ENCODE results near the gene TECR.
"Not testable (repeated sequence)": the region's sequence is repeated elsewhere in the genome, so short reads cannot be mapped to it uniquely, and the experiment has no call there.

The TECR gene

DNA sequence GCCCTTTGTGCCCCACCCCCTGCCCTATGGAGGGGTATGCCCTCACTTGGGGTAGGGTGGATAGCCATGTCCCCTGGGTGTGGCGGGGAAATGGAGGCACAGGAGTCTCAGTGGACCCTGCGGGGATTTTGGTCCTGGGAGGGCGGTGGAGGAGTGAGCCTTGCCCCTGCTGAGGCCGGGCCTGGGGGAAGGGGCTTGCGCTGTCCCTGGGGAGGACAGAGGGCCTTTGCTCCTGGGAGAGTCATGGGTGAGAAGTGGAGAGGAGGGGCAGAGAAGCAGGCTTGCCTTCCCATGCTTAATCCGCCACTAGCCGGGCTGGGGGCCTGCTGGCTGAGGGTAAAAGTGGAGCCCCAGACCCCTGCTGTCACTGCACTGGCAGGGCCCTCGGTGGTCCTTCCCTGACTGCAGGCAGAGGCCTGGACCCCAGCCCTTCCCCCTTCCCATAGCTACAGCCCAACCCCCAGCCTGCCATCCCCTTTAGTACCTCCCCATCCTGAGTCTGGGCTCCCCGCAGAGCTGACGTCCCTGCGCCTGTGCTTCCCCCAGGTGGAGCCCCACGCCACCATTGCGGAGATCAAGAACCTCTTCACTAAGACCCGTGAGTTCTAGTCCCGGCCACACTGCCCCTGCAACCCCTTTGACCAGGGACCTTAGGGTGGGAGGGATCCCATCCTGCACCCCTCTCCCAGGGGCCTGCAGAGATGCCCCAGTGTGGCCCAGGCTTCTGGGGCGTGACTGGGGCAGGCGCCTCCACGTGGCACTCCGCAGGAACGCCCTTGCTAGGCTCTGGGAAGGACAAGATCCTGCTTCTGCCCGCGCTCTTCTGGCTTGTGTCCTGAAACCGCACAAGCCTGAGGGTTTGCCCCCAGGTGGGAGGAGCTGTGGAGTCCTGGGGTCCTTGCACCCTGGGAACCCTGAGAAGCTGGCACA is 33.5 kb downstream of the TECR start:
- no peak for DNase-seq

DNA sequence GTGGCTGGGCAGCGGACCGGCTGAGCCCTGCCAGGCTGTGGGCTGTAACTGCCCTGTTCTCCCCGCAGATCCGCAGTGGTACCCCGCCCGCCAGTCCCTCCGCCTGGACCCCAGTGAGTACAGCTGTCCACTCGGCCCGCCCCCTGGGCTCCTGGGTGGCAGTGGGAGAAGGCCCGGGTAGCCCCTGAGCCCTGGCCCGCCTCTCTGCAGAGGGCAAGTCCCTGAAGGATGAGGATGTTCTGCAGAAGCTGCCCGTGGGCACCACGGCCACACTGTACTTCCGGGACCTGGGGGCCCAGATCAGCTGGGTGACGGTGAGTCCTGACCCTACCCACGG is 34.2 kb downstream of the TECR start:
- DNase-seq, result no peak

DNA sequence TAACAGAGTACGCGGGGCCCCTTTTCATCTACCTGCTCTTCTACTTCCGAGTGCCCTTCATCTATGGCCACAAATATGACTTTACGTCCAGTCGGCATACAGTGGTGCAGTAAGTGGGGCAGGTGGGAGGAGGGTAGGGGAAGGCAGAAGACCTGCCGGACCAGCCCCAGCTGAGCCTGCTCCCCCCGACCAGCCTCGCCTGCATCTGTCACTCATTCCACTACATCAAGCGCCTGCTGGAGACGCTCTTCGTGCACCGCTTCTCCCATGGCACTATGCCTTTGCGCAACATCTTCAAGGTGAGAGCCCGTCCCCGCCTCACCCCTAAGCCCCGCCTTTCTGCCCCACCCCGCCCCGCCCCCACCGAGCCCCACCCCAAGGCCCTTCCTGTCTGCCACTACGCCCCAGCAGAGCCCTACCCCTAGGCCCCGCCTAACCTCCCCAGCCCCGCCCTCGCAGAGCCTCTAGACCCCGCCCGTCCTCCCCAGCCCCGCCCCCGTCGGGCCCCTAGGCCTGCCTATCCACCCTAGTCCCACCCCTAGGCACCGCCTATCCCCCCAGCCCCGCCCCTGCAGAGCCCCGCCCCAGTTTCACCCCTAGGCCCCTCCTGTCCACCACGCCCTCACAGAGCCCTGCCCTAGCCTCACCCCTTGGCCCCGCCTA is 34.7 kb downstream of the TECR start:
- peak; percentile 6 to 11 for DNase-seq

DNA sequence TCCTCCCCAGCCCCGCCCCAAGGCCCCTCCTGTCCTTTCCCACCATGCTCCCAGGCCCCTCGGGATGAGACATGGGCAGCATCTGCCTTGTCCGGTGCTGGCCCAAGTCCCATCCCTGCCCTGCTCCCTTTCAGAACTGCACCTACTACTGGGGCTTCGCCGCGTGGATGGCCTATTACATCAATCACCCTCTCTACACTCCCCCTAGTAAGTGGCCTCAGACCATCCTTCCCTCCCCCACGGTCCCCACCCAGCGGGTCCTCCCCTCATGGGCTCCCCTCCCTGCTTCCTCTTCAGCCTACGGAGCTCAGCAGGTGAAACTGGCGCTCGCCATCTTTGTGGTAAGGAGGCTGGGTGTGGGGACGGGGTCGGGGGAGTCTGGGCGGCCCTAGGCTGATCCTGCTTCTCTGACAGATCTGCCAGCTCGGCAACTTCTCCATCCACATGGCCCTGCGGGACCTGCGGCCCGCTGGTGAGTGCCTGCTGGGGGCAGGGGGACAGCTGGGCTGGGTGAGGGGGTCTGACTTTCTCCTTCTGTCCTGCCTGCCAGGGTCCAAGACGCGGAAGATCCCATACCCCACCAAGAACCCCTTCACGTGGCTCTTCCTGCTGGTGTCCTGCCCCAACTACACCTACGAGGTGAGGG is 35.4 kb downstream of the TECR start:
- DNase-seq, result not testable (repeated sequence)

DNA sequence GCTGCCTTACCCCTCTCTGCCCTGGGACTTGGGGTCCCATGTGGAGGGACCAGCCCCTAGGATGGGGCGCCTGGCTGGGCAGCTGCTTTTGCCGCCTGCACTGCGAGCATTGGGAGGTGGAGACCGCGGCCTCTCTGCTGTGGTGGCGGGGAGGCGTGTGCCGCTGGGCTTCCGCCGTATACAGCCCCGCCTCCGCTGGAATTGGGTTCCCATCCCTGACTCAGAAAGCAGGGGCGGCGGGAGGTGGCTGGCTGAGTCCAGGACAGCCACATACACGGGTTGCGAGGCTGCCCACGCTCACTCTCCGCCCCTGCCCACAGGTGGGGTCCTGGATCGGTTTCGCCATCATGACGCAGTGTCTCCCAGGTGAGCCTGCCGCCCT is 35.9 kb downstream of the TECR start:
- DNase-seq, result no peak

DNA sequence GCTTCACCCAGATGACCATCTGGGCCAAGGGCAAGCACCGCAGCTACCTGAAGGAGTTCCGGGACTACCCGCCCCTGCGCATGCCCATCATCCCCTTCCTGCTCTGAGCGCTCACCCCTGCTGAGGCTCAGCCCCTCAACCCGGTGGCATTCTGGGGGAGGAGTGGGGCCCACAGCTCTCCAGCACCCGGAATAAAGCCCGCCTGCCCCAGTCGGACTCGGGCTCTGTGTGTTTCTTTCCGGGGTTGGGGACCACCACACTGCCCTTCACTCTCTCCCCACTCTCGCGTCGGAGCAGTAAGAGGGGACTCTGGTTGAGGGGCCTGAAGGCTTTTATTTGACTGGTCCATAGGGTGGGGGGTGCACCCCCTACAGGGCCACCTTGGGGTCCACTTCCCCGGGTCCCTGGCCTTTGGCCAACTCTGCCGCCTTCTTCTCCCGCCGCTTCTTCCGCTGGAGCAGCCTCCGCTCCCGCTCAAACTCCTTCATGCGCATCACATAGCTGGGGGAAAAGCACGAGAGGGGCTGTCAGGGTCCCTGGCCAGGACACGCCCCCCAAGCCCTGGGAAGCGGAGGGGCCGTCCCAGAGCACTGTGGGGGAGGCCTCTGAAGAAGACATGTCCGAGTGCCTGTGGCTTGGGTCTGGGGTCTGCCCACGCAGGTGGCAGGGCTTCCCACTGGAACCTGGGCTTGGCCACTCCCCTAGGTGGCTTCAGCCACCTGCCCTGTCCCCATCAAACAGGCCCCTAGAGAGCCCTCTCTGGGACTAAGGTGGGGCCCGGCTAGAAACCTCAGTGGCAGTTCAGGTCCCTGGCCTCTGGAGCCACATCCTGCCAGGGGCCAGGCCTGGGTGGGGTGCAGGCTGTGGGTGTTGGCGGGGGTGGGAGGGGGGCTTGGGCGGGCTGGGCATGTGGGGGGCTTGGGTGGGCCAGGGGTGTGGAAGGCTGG is 36.6 kb downstream of the TECR start:
- DNase-seq, result no peak

DNA sequence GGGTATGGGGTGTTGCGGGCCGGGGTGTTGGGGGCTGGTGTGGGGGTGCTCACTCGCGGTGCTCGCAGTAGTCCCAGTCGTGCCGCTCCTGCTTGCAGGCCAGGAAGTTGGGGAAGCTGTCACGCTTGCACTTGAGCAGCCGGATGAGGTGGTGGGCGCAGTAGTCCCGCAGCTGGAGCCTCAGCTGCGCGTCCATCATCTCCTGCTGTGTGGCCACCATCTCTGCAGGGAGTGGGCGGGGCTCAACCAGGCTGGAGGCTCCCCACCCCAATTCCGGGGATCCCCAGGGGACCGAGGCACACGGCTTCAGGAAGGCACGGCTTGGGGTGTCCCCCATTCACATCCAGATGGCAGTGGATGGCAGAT is 37.3 kb downstream of the TECR start:
- DNase-seq, result no peak

DNA sequence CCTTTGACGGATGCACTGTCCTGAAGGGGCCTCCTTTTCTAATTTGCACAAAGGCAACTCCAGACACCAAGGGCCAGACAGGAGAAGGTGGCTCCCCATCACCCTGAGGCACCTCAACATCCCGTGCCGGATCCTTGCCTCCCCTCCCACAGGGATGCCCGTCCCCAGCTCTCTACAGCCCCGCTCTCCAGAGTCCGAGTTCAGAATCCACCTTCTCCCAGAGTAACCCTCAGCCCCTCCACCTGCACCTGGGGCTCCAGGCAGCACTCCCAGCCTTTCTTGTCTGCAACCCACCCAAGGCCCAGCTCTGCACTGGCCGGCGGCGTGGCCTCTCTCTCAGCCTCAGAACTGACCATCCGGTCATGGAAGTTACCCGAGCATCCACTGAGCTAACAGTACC is 37.7 kb downstream of the TECR start:
- no peak for DNase-seq

DNA sequence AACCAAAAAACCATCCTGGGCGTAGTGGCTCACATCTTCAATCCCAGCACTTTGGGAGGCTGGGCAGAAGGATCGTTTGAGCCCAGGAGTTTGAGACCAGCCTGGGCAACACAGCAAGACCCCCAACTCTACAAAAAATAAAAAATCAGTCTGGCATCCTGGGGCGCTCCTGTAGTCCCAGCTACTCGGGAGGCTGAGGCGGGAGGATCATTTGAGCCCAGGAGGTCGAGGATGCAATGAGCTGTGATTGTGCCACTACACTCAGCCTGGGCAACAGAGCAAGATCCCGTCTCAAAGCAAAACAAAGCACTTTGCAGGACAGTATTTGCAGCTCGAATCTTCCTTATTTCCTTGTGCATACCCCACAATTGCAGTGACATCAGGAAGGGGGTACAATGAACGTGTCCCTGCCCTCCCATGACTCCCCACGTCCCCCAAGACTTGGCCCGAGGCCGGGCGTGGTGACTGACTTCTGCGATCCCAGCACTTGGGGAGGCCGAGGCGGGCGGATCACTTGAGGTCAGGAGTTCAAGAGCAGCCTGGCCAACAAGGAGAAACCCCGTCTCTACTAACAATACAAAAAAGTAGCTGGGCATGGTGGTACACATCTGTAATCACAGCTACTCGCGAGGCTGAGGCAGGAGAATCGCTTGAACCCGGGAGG is 41.6 kb downstream of the TECR start:
- no peak for DNase-seq

DNA sequence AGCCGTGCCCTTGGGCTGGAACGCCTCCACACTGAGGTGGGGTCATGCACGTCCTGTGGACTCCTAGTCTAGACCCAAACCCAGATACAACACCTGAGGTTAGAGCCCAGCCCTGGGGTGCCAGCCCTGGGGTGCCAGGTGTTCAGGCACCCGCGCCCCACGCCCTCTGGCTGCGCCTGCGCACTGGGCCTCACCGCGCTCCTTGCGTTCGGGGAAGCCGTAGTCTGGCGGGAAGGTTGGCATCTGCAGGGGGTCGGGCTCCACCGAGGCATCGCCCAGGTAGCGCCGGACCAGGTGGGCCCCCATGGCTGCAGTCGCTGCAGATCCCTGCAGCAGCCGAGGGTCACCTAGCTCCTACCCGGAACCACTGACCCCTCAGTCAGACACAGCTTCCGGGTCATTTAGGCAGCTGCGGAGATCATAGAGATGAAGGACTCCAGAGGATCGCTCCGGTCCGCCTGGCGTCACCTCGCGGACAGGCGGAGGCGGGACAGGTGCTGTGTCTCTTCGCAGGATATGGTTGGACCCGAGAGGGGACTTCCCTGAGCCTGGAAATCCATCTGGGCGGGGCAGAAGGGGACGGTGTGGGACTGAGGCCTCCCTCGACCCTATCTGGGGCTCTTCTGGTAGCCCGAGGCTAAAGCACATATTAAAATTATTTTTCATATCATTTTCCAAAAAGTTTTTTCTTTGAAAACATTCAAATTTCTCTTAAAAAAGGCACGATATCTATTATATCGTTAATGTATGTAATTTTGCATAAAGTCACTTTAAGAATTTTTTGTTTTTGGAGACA is 42.5 kb downstream of the TECR start, which contains the start of gene NDUFB7:
TSS of gene NDUFB7 (minus strand) at position 372 of the 796 bp plus-strand sequence. CDS start at position 306, 66 bp downstream.
- DNase-seq, result peak; percentile 76 to 91

DNA sequence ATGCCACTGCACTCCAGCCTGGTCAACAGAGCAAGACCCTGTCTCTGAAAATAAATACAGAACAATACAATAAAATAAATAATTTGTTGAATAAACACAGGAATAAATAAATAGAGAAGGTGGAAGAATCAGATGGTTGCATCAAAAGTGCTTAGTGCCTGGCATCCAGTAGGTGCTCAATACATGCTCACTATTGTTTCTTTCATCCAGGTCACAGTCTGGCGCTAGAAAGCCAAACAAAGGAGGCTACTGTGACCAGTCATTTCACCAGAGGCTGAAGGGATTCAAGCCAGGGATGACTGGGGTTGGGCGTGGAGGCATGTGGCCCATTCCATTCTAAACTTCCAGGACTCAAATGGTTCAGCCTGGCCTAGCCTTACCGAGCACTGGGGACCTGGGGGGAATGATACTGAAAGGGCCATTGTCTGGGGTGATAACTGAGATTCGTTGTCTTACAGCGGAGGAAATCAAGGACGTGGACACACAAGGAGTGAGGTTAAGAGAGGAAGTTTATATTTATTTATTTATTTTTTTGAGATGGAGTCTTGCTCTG is 46.1 kb downstream of the TECR start:
- no peak for DNase-seq

DNA sequence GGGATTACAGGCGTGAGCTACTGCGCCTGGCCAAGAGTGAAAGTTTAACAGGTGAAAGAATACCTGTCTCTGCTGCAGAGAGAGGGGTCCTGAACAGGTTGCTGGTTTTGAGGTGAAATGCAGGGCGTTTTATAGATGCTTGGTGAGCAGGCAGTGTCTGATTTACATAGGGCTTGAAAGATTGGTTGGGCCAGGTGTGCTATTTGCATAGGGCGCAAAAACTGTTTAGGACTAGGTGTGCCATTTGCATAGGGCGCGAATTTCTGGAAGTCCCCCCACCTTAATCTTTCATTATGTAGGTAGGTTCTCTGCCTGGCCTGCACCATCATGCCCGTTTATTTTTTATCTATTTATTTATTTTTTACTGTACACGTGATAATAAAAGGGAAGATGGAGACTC is 47.0 kb downstream of the TECR start:
- DNase-seq, result no peak

DNA sequence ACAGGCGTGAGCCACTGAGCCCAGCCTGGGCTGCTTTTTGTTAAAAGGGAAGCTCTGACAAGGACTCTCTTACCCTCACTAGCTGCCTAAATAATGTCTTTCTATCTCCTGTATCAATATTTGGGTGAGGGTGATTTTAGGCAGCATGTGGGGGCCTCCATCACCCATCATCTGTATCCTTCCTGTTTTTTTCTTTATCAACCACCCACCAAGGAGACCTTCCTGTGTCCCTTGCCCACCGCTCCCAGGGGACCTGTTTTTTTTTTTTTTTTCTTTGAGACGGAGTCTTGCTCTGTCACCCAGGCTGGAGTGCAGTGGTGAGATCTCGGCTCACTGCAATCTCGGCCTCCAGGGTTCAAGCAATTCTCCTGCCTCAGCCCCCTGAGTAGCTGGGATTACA is 47.9 kb downstream of the TECR start:
- DNase-seq, result no peak

DNA sequence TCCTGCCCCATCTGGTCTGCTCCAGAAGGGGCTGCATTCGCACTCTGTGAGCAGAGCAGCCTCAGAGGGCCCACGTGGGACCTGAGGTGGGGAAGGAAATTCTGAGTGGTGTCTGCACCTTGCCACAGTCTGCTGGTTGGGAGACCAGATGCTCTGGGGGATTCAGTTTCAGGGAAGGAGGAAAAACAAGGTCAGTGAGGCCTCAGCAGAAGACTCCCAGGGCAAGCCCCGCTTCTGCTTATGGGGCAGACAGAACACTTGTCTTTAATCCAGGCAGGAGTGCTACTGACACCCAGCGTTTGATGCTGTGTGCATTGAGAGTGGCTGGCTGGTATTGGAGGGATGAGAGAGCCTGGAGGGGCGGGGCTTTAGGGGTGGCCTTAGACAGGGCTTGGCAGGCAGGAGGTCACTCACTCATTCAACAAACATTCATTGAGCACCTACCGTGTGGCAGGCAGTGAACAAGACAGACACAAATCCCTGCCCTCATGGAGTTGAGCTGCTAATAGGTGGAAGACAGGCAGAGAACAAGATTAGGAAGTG is 48.6 kb downstream of the TECR start:
- no peak for DNase-seq

DNA sequence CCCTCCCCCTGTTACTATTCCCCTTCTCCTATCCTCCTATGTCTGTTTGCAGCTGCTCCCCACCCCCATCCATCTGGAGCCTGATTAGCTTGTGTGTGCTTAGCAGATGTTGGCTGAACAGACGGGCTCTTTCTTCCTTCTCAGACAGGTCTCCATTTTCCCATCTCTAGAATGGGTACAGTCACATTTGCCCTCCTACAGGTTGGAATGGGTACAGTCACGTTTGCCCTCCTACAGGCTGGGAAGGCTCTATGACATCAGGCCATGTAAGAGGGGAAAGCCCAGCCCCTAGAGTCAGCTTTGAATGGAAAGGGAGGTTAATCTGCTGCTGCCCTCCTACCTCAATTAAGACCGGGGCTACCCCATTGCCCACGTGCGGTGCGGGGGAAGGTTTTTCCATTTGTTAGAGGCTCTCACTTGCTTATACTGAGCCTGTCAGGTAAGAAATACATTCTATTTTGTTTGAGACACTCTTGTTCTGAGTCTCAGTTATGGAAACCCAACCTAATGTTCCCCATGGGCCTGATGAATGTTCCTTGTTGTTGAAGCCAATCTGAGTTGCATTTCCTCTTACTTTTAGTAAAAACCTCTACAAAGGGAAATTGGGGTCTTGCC is 51.3 kb downstream of the TECR start:
- DNase-seq, result no peak

DNA sequence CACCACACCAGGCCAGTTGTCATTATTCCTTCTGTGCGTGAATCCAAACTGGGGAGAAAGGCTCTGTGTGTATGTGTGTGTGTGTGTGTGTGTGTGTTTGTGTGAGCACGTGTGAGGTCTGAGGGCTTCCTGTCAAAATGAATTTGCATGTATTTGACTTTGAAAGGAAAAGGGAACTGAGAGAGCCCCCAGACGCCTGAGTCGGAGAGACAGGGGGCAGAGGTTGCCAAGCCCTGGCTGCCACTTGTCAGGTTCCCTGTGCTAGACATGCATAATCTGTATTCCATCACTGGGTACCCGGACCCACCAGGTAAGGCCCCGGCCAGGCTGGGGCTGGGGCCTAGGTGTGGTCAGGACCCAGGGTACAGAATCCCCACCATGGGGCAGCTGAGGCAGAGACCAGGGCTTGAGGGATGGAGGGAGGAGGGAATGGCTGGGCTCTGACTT is 53.5 kb downstream of the TECR start, which contains the start of gene CLEC17A:
TSS of gene CLEC17A (plus strand) at position 191 of the 447 bp plus-strand sequence. CDS start at position 268, 77 bp downstream.
- DNase-seq, result no peak

DNA sequence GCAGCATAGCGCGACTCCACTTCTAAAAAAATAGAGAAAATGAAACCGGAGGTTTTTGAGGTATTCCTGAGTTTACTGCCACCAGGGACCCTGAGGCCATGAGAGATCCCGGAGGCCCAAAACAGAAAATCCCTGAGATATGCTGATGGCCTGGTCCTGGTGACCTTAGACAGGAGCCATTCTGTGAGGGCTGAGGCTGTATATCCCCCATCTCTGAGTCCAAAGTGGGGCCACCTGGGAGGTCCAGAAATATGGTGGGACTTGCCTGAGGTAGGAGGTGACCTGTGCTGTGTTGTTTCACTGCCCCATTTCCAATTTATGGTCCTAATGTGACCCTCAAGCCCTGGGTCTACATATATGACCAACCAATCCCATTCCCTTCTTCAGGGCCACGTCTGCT is 55.0 kb downstream of the TECR start:
- DNase-seq, result not testable (repeated sequence)

DNA sequence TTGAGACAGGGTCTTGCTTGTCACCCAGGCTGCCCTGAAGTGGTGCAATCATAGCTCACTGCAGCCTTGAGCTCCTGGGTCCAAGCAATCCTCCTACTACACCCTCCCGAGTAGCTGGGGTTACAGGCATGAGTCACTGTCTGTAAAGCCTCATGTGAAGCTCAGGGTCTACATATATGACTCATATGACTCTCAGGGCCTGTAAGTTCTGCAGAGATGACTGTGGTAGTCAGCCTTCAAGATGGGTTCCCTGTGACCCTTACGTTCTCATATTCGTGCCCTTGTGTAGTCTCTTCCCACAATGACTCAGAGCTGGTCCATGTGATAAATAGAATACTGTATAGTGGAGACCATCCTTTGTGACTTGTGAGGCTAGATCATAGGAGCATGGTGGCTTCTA is 55.8 kb downstream of the TECR start:
- not testable (repeated sequence) for DNase-seq

DNA sequence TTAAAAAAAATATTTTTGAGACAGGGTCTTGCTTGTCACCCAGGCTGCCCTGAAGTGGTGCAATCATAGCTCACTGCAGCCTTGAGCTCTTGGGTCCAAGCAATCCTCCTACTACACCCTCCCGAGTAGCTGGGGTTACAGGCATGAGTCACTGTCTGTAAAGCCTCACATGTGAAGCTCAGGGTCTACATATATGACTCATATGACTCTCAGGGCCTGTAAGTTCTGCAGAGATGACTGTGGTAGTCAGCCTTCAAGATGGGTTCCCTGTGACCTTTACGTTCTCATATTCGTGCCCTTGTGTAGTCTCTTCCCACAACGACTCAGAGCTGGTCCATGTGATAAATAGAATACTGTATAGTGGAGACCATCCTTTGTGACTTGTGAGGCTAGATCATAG is 60.0 kb downstream of the TECR start:
- not testable (repeated sequence) for DNase-seq

DNA sequence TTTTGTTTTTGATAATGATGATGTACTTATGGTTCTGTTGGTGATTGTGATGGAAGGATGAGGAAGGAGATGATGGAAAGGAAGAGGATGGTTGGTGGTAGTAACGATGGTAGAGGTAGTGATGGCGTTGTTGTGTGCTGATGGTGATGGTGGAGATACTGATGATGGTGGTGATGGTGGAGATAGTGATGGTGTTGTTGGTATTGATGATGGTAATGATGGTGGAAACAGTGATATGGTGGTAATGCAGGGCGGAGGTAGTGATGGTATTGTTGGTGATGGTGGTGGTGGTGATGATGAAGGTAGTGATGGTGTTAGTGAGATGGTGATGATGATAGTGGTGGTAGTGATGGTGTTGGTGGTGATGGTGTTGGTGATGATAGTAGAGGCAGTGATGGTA is 66.2 kb downstream of the TECR start:
- DNase-seq, result no peak

All from NCI-H1930 (cell line).